GM21367 (cell line): ENCODE data around the gene TPM1.

Experiments
- ATAC-seq: cut with Tn5 transposase; IDR thresholded peaks from one replicate; pipeline ENCODE4 v1.9.1; 2021; ENCODE audit not compliant: unreplicated experiment

TPM1 gene

GRCh38 chr15:63052961-63053698, 10.6 kb downstream of the TPM1 start:
- ATAC-seq, result no peak

DNA sequence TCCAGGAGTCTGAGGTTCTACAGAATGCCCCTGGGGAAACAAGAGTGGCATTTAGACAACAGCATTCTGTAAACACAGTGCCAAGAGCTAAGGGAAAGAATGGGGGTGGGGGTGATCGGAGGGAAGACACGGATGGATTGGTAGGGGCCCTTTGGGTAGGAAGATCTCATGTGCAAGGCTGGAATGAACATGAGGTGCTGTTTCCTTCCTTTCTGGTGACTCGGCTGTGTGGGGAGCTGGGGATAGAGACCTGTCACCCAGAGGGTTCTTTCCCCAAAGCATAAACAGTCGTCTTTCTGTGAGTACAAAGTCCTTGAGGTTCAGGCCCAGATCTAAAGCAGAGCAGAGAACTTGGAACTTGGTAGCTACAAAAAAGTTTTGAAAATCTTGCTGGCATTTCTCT, 11.7 kb downstream of the TPM1 start:
- ATAC-seq, result no peak

GRCh38 chr15:63054985-63055384, 12.4 kb downstream of the TPM1 start:
- no peak for ATAC-seq

DNA sequence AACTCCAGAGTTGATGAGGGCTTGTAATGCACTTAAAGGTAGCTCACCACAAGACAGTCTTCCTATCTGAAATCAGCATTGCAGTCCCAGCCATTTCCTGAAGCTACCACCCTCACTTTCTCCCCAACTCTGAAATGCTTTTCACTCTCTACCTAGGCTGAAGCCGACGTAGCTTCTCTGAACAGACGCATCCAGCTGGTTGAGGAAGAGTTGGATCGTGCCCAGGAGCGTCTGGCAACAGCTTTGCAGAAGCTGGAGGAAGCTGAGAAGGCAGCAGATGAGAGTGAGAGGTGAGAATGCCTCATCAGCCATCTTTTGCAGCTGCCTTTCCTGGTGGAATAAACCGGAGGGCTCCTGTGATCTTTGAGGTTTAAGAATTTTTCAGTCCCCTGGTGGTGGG, 14.3 kb downstream of the TPM1 start:
- ATAC-seq, result no peak

- ATAC-seq, result no peak
These were observed 15.2 kb downstream of the TPM1 start for GRCh38 chr15:63057468-63058345.

GRCh38 chr15:63059075-63059474, 16.5 kb downstream of the TPM1 start:
- no peak for ATAC-seq

DNA sequence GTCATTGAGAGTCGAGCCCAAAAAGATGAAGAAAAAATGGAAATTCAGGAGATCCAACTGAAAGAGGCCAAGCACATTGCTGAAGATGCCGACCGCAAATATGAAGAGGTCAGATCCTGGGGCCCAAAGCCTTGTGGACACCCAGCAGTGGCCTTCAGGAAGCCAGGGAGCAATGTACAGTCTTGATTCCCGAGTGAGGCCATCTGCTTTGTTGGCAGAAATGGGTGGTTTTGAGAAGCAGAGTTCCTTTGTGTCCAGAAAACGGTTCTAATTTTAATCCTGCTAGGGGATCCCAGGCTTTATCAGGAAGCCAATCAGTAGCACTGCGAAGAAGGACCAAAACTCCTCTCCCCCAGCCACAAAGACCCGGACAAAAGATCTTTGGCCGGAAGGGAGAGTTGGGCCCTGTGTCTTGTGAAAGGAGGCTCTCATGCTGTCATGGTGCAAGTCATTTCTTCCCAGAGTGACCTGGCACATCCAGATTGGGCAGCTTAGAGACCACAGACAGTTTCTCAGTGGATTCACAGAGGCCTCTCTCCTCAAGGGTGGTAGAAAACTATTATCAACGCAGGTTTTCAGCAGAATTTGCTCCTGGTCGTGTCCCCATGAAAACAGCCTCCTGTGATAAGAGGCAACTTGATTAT, 17.1 kb downstream of the TPM1 start:
- ATAC-seq, result no peak

GRCh38 chr15:63060699-63061098, 18.2 kb downstream of the TPM1 start:
- ATAC-seq, result no peak

DNA sequence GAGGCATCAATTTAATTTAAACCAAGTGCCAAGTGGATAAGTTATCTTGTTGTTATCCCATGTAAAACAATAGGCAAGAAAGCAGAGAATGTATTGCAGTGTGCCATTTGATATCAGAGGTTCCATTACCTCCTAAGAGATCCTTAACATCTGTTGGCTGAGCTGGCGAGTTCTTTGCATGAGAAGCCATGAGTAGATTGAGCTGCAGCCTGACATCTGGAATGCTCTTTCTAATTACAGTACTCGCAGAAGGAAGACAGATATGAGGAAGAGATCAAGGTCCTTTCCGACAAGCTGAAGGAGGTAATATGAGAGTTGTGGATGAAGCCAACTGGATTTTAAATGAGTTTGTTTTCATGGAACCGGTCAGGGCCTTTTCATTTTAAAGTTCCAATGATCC, 19.4 kb downstream of the TPM1 start:
- no peak for ATAC-seq

DNA sequence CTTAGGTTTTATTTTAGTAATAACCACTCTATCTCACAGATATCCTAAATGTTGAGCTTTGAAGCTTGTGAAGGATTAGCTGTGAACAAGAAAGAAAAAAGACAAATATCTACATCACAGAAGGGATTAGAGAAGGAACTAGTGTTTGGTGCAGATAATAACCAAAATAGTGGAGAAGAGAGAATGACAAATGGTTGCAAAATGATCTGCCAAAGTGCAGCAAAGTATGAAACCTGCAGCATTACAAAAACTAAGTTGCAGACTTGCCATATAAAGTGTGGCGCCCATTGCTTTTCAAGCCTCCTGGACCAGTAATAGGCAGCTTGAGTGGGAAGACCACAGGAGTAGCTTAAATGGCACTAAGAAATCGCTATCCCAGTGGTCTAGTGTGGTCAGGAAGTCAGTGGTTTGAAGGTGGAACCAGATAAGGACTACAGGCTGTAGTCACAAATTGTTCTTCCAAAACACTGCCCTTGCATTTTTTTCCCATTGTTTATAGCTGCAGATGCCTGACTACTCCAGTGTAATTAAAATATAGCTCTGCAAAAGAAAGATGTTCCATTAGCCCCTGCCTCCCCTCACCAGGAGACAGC, 20.7 kb downstream of the TPM1 start:
- ATAC-seq, result no peak

DNA sequence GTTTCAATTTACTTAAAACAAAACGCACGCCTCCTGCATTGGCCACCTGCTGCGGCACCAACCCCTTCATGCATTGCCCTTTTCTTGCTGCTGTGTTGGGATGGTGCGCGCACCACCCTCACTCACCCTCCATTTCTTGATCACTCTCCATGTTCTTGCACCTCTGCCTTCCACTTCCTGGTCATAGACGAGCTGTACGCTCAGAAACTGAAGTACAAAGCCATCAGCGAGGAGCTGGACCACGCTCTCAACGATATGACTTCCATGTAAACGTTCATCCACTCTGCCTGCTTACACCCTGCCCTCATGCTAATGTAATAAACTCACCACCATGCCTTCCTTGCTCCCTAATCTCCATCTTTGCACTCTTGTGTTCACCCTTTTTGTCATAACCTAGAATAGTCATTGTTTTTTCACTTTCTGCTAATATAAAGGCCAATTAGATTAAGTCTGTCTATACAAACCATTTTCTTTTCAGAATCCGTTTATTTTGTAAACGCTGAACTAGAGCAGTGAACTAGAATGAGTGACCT, 21.4 kb downstream of the TPM1 start:
- no peak for ATAC-seq

DNA sequence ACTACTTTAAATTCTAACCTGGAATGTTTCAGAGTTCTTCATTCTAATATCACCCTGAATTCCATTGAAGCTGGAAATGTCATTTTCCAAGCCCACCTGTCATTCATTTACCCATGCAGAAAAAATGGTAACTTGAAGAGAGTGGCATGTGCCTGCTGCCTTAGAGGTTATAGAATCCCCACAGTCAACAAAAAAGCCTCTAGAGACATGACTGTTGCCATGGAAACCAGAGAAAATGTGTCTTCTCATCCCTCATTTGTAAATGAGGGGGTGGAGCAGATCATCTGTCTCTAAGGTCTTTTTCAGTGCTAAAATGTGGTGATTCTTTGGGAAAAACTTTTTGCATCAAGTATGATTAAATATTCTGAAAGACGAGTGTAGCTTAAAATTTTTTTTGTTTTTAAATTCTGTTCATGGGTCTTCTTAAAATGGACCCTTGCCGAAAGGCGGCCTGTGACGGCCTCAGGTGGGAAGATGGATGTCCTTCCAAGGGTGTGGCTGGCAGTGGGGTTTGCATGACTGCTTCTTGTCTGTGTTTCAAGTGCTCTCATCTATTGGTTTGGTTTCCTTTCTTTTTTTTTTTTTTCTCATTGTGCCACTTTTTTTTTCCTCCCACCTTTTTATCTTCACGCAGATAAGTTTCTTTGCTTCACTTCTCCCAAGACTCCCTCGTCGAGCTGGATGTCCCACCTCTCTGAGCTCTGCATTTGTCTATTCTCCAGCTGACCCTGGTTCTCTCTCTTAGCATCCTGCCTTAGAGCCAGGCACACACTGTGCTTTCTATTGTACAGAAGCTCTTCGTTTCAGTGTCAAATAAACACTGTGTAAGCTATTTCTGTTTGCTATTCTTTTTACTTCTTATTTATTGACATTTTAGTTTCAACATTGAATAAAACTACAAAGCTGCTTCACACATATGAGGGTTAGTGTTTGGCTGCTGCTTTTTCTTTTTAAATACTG, 23.0 kb downstream of the TPM1 start:
- no peak for ATAC-seq

DNA sequence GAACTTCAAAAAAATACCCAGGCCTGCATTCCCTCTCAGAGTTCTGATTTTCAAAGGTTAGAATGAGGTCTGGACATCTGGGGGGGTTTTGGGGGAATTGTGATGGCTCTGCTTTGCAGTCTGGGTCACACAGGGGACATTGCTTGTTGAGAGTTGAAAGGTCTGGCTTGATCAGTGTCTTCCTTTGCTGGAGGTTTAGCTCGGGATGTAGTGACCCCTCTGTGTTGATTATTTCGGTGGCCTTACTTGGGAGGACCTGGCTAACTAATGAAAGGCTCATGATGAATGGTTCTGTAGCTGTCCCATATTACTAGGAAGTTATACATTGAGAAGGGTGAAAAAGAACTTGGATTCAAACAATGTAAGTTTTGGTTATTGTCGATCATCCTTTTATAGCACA, 23.7 kb downstream of the TPM1 start:
- ATAC-seq, result no peak

DNA sequence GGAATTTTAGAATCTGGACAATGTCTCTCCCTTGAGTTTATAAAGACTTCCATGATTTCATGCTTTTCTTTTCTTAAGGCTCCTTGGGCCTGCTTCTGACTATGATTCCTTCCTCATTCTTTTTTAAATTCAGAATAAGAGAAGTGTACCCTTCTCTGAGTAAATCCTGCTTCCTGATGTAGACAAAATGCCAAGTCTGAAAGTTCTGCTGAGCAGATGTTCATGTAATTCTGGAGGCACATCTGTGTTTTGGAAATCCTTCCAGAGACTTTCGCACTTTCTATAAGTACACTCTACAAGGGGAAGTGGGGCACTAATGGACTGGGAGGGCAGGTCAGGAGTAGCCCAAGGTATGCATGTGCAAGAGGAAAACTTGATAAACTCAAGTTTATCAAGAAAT, 24.8 kb downstream of the TPM1 start:
- no peak for ATAC-seq

DNA sequence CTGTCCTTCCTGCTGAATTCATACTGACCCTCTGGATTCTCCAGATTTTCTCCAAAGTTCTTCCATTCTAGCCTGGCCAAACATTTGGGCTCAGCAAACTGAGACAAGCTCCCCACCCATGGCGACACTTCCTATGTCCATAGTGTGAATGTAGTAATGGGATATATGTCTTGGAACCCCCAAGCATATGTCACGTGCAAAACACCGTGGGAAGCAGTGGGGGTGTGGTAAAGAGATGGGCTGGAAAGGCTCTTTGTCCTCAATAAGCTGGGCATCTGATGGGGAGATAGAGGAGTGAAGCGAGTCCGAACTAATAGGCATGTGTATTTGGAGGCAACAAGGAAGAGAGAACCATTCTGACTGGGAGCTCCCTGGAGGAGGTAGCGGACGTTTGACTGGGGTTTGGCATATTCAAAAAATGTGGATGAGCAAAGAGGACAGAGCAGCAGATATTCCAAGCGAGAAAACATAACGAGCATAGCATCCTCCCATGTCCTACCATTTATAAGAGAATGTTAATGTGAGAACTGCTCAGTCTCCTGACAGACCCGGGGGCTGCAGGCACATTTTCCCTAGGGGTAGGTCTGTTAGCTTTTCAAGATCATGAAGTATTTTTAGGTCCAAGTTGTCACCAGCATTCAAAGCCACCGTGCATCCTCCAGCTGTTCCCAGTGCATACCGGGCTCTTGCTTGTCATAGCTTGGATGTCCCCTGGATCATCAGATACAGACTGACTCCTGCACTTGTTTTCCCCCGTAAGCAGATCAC, 25.6 kb downstream of the TPM1 start:
- no peak for ATAC-seq

GRCh38 chr15:63069616-63070090, 27.1 kb downstream of the TPM1 start:
- ATAC-seq, result no peak

- ATAC-seq, result no peak
These were observed 28.2 kb downstream of the TPM1 start for GRCh38 chr15:63070681-63071129.

- no peak for ATAC-seq
These were observed 28.9 kb downstream of the TPM1 start for GRCh38 chr15:63071288-63071909.
